NCI-H345 treated with DMSO at 0.1 percent for 48 hours (cell line): Measurements from ENCODE around the gene CFAP299.

Experiments
- DNase-seq: peaks from one replicate; lab custom pipeline; 2025; ENCODE audit not compliant: unreplicated experiment; lab: John Stamatoyannopoulos, UW

CFAP299 gene

GRCh38 chr4:80495865-80496264 lies 160.3 kb downstream of the CFAP299 start:
- no peak for DNase-seq

GRCh38 chr4:80498725-80499124 lies 163.2 kb downstream of the CFAP299 start:
- DNase-seq, result no peak

- no peak for DNase-seq
These were observed 165.1 kb downstream of the CFAP299 start for GRCh38 chr4:80500613-80501012.

- no peak for DNase-seq
These were observed 171.5 kb downstream of the CFAP299 start for GRCh38 chr4:80507077-80507476.

- no peak for DNase-seq
These were observed 172.0 kb downstream of the CFAP299 start for GRCh38 chr4:80507507-80507906.

GRCh38 chr4:80515496-80515895 lies 180.0 kb downstream of the CFAP299 start:
- DNase-seq, result no peak

GRCh38 chr4:80521438-80521837 lies 185.9 kb downstream of the CFAP299 start:
- DNase-seq, result no peak

GRCh38 chr4:80526697-80527096 lies 191.2 kb downstream of the CFAP299 start:
- DNase-seq, result no peak

GRCh38 chr4:80529026-80529425 lies 193.5 kb downstream of the CFAP299 start:
- no peak for DNase-seq

GRCh38 chr4:80532674-80533333 lies 197.3 kb downstream of the CFAP299 start:
- DNase-seq, result no peak

- no peak for DNase-seq
These were observed 200.0 kb downstream of the CFAP299 start for GRCh38 chr4:80535551-80535950.

GRCh38 chr4:80538276-80538926 lies 202.9 kb downstream of the CFAP299 start:
- DNase-seq, result no peak

GRCh38 chr4:80539190-80539589 lies 203.7 kb downstream of the CFAP299 start:
- no peak for DNase-seq

GRCh38 chr4:80540349-80540748 lies 204.8 kb downstream of the CFAP299 start:
- DNase-seq, result no peak

GRCh38 chr4:80540785-80541469 lies 205.4 kb downstream of the CFAP299 start:
- DNase-seq, result no peak

GRCh38 chr4:80542747-80543146 lies 207.2 kb downstream of the CFAP299 start:
- DNase-seq, result no peak

GRCh38 chr4:80560337-80560736 lies 224.8 kb downstream of the CFAP299 start:
- no peak for DNase-seq

GRCh38 chr4:80566203-80566872 lies 230.8 kb downstream of the CFAP299 start:
- peak; percentile 60 for DNase-seq

GRCh38 chr4:80568891-80569290 lies 233.4 kb downstream of the CFAP299 start:
- no peak for DNase-seq

- no peak for DNase-seq
These were observed 241.3 kb downstream of the CFAP299 start for GRCh38 chr4:80576796-80577195.

GRCh38 chr4:80578001-80578400 lies 242.5 kb downstream of the CFAP299 start:
- no peak for DNase-seq

GRCh38 chr4:80585542-80585941 lies 250.0 kb downstream of the CFAP299 start:
- no peak for DNase-seq
